ENCODE results near the gene SLC26A11. TPM values are rescaled to one million over a fixed set of nuclear protein-coding genes. Genes with fewer than 3 reads are reported as not detected.
"Not testable (repeated sequence)": the region's sequence is repeated elsewhere in the genome, so short reads cannot be mapped to it uniquely, and the experiment has no call there.

Gene SLC26A11
- total RNA-seq, 1 experiment from 2014 or later: 37.1 TPM

GRCh38 chr17:80237386-80237785 lies 17.2 kb downstream of the SLC26A11 start:
- intact Hi-C loops (cut with micrococcal nuclease; ENCODE audit: unreplicated experiment): no loop called here
- BruUV-seq (replicated peaks): no TSS peak
- TF ChIP-seq CTCF (IDR thresholded peaks at IDR 0.05; ENCODE audit: insufficient read depth in 1 of 2, low read depth in 1 of 2, low read length in 1 of 2, severe bottlenecking in 1 of 2, unreplicated experiment in 1 of 2): no peak
- Histone ChIP-seq H3K4me1 (no peaks in the 10 kb centered on the region), H3K27me3 (replicated peaks; ENCODE audit: control insufficient read depth, insufficient read depth, low read length) (no peaks in the 10 kb centered on the region), H3K4me3 (ENCODE audit: low read depth, low read length) (no peak overlapping the region), H3K9me3 (peaks cover 13% of the 10 kb centered on the region), H3K36me3 (ENCODE audit: control insufficient read depth, insufficient read depth, low read length) (no peaks in the 10 kb centered on the region)
- no peak for DNase-seq
- CTCF ChIA-PET: no interaction called here
- POLR2A ChIA-PET: no interaction called here
- no peaks in the 10 kb centered on the region for H3K4me1 Mint-ChIP-seq (ENCODE audit: low read depth, unreplicated experiment)
- H3K9me3 Mint-ChIP-seq (ENCODE audit: unreplicated experiment): peaks cover 7% of the 10 kb centered on the region
- no peak overlapping the region for H3K4me3 Mint-ChIP-seq (ENCODE audit: unreplicated experiment)
- H3K27ac Mint-ChIP-seq (ENCODE audit: unreplicated experiment): no peak overlapping the region
- no peaks in the 10 kb centered on the region for H3K27me3 Mint-ChIP-seq (ENCODE audit: insufficient read depth, unreplicated experiment)
- H3K36me3 Mint-ChIP-seq (ENCODE audit: insufficient read depth, unreplicated experiment): peaks cover 55% of the 10 kb centered on the region

GRCh38 chr17:80242505-80242904 lies 22.3 kb downstream of the SLC26A11 start:
- CTCF ChIA-PET: no interaction called here
- intact Hi-C loops (cut with micrococcal nuclease; ENCODE audit: unreplicated experiment): no loop called here
- H3K4me3 Mint-ChIP-seq (ENCODE audit: unreplicated experiment): no peak overlapping the region
- TF ChIP-seq CTCF (IDR thresholded peaks at IDR 0.05; ENCODE audit: insufficient read depth in 1 of 2, low read depth in 1 of 2, low read length in 1 of 2, severe bottlenecking in 1 of 2, unreplicated experiment in 1 of 2): no peak
- no peak for DNase-seq
- no peaks in the 10 kb centered on the region for H3K27me3 Mint-ChIP-seq (ENCODE audit: insufficient read depth, unreplicated experiment)
- no TSS peak for BruUV-seq (replicated peaks)
- Histone ChIP-seq H3K9me3 (no peaks in the 10 kb centered on the region), H3K27me3 (replicated peaks; ENCODE audit: control insufficient read depth, insufficient read depth, low read length) (no peaks in the 10 kb centered on the region), H3K4me1 (no peaks in the 10 kb centered on the region), H3K36me3 (ENCODE audit: control insufficient read depth, insufficient read depth, low read length) (no peaks in the 10 kb centered on the region), H3K4me3 (ENCODE audit: low read depth, low read length) (no peak overlapping the region)
- POLR2A ChIA-PET: no interaction called here
- H3K27ac Mint-ChIP-seq (ENCODE audit: unreplicated experiment): no peak overlapping the region
- no peaks in the 10 kb centered on the region for H3K9me3 Mint-ChIP-seq (ENCODE audit: unreplicated experiment)
- H3K4me1 Mint-ChIP-seq (ENCODE audit: low read depth, unreplicated experiment): no peaks in the 10 kb centered on the region
- peaks cover 27% of the 10 kb centered on the region for H3K36me3 Mint-ChIP-seq (ENCODE audit: insufficient read depth, unreplicated experiment)

- peaks cover 21% of the 10 kb centered on the region for H3K36me3 Mint-ChIP-seq (ENCODE audit: insufficient read depth, unreplicated experiment)
- Histone ChIP-seq H3K4me3 (ENCODE audit: low read depth, low read length) (no peak overlapping the region), H3K4me1 (no peaks in the 10 kb centered on the region), H3K36me3 (ENCODE audit: control insufficient read depth, insufficient read depth, low read length) (0 out of 2 replicates have a peak, but pooled peaks cover 2% of the 10 kb centered on the region), H3K9me3 (no peaks in the 10 kb centered on the region), H3K27me3 (replicated peaks; ENCODE audit: control insufficient read depth, insufficient read depth, low read length) (no peaks in the 10 kb centered on the region)
- no peaks in the 10 kb centered on the region for H3K4me1 Mint-ChIP-seq (ENCODE audit: low read depth, unreplicated experiment)
- POLR2A ChIA-PET: no interaction called here
- BruUV-seq (replicated peaks): no TSS peak
- H3K27me3 Mint-ChIP-seq (ENCODE audit: insufficient read depth, unreplicated experiment): no peaks in the 10 kb centered on the region
- no peaks in the 10 kb centered on the region for H3K9me3 Mint-ChIP-seq (ENCODE audit: unreplicated experiment)
- CTCF ChIA-PET: no interaction called here
- intact Hi-C loops (cut with micrococcal nuclease; ENCODE audit: unreplicated experiment): no loop called here
- no peak overlapping the region for H3K4me3 Mint-ChIP-seq (ENCODE audit: unreplicated experiment)
- no peak for TF ChIP-seq CTCF (IDR thresholded peaks at IDR 0.05; ENCODE audit: insufficient read depth in 1 of 2, low read depth in 1 of 2, low read length in 1 of 2, severe bottlenecking in 1 of 2, unreplicated experiment in 1 of 2)
- no peak for DNase-seq
- H3K27ac Mint-ChIP-seq (ENCODE audit: unreplicated experiment): no peak overlapping the region
Observed at GRCh38 chr17:80243526-80244433, 23.6 kb downstream of the SLC26A11 start.

GRCh38 chr17:80244448-80244847 lies 24.2 kb downstream of the SLC26A11 start:
- H3K27me3 ChIP-seq (replicated peaks; ENCODE audit: control insufficient read depth, insufficient read depth, low read length); H3K4me1 Mint-ChIP-seq (ENCODE audit: low read depth, unreplicated experiment); DNase-seq; POLR2A ChIA-PET; BruUV-seq (replicated peaks); H3K9me3 ChIP-seq; H3K4me3 Mint-ChIP-seq (ENCODE audit: unreplicated experiment); intact Hi-C loops (cut with micrococcal nuclease; ENCODE audit: unreplicated experiment); H3K9me3 Mint-ChIP-seq (ENCODE audit: unreplicated experiment); H3K4me3 ChIP-seq (ENCODE audit: low read depth, low read length); H3K27me3 Mint-ChIP-seq (ENCODE audit: insufficient read depth, unreplicated experiment); H3K4me1 ChIP-seq; H3K27ac Mint-ChIP-seq (ENCODE audit: unreplicated experiment); CTCF ChIA-PET; H3K36me3 ChIP-seq (ENCODE audit: control insufficient read depth, insufficient read depth, low read length): not testable (repeated sequence)
- H3K36me3 Mint-ChIP-seq (ENCODE audit: insufficient read depth, unreplicated experiment): peaks cover 18% of the 10 kb centered on the region

Measured in Caco-2 (cell line).